GM21367 (cell line): ENCODE results near the gene ARHGAP36.

Experiments used
- ATAC-seq: cut with Tn5 transposase; IDR thresholded peaks from one replicate; pipeline ENCODE4 v1.9.1; 2021; ENCODE audit not compliant: unreplicated experiment

Gene ARHGAP36

GRCh38 chrX:131058136-131058868 is at the start of gene ARHGAP36:
ARHGAP36 (plus strand) TSS chrX:131058346; CDS start chrX:131081666, 23,320 bp downstream.
- no peak for ATAC-seq

- no peak for ATAC-seq
Measured at GRCh38 chrX:131010186-131010585, 48.0 kb upstream of the ARHGAP36 start.

GRCh38 chrX:131025336-131025735 is 32.8 kb upstream of the ARHGAP36 start:
- no peak for ATAC-seq

- ATAC-seq: no peak
Measured at GRCh38 chrX:131032354-131033230, 25.6 kb upstream of the ARHGAP36 start.

- no peak for ATAC-seq
Measured at GRCh38 chrX:131034063-131034462, 24.1 kb upstream of the ARHGAP36 start.

GRCh38 chrX:131040781-131041180 is 17.4 kb upstream of the ARHGAP36 start:
- ATAC-seq: no peak

- no peak for ATAC-seq
Measured at GRCh38 chrX:131041667-131042066, 16.5 kb upstream of the ARHGAP36 start.

- no peak for ATAC-seq
Measured at GRCh38 chrX:131045726-131046125, 12.4 kb upstream of the ARHGAP36 start.

- ATAC-seq: no peak
Measured at GRCh38 chrX:131046596-131046995, 11.6 kb upstream of the ARHGAP36 start.

GRCh38 chrX:131047180-131047579 is 11.0 kb upstream of the ARHGAP36 start:
- ATAC-seq: no peak

- ATAC-seq: no peak
Measured at GRCh38 chrX:131053076-131053475, 5.1 kb upstream of the ARHGAP36 start.

GRCh38 chrX:131054906-131055305 is 3.2 kb upstream of the ARHGAP36 start:
- no peak for ATAC-seq

GRCh38 chrX:131057706-131058105 is 440 bp upstream of the ARHGAP36 start:
- no peak for ATAC-seq

GRCh38 chrX:131059246-131059645 is 1.1 kb downstream of the ARHGAP36 start:
- no peak for ATAC-seq

- ATAC-seq: no peak
Measured at GRCh38 chrX:131060147-131060546, 2.0 kb downstream of the ARHGAP36 start.

GRCh38 chrX:131061306-131061705 is 3.2 kb downstream of the ARHGAP36 start:
- ATAC-seq: no peak

- no peak for ATAC-seq
Measured at GRCh38 chrX:131063613-131064012, 5.5 kb downstream of the ARHGAP36 start.

- ATAC-seq: no peak
Measured at GRCh38 chrX:131066237-131066636, 8.1 kb downstream of the ARHGAP36 start.

- ATAC-seq: no peak
Measured at GRCh38 chrX:131067216-131067615, 9.1 kb downstream of the ARHGAP36 start.

GRCh38 chrX:131067846-131068745 is 9.9 kb downstream of the ARHGAP36 start:
- no peak for ATAC-seq
